Fibroblast of the aortic adventitia (primary cell): Measurements from ENCODE around the gene CST3. TPM values are rescaled to one million over a fixed set of nuclear protein-coding genes. Genes with fewer than 3 reads are reported as not detected.

Experiments
- DNase-seq: peaks from one replicate; pipeline ENCODE4 v3.0.0-alpha.2; 2010; ENCODE audit warnings: low read depth
- H3K4me3 ChIP-seq: 2 replicates; pipeline ENCODE4 v1.5.1; 2011; ENCODE audit warnings: low read depth, mild to moderate bottlenecking, control low read depth, low read length, moderate library complexity
- total RNA-seq: library from RNA; depleted of rRNA; stranded (reverse); fragments of >200 nt; gene quantifications from 2 replicates; pipeline ENCODE4 v1.2.3, GENCODE V29; 2012; ENCODE audit warnings: low replicate concordance
- TF ChIP-seq, protein P1 (sequence below): IDR thresholded peaks from 2 replicates; pipeline ENCODE4 v1.5.1; 2011; ENCODE audit warnings: mild to moderate bottlenecking, low read length, control low read depth, inconsistent platforms; ENCODE audit not compliant: insufficient read depth

Gene CST3
- total RNA-seq, 1 donor = 246 TPM

DNA sequence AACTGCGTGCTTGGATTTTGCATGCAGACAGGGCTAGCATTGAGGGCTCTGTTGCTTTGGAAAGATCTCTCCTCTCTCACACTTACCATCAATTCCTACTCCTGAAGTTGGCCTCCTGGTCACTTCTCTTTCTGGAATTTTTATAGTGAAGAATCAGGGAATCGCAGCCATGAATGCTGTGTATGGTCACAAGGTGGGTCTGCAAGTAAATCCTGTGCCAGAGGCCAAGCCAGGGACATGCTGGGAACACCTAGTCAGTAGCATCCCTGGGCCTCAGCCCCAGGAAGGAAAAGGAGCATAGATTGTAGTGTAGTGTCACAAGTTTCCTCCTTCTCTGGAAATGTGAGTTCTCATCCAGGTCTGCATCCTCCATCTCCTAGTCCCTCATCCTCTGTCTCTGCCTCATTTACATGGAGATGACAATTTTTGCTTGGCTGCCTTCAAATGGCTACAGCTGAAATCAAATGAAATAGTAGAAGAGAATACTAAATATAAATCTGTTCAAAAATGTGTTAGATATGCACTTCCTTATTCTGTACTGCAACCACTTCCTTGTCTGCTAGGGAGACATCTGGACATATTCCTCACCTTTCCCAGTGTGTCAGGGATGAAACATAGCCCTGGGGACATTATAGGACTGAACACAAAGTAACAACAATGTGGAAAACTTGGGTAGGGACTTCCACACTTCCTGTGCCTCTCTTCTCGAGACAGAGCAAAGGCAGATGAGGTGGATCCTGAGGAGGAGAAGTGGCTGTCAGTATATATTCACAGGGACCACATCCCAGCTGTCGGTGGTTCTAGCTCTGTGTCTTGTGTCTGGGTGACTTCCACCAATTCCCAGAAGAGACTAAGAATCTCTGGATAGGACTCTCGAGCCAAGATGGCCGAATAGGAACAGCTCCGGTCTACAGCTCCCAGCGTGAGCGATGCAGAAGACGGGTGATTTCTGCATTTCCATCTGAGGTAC is 49.0 kb downstream of the CST3 start:
- TF ChIP-seq, protein P1, sequence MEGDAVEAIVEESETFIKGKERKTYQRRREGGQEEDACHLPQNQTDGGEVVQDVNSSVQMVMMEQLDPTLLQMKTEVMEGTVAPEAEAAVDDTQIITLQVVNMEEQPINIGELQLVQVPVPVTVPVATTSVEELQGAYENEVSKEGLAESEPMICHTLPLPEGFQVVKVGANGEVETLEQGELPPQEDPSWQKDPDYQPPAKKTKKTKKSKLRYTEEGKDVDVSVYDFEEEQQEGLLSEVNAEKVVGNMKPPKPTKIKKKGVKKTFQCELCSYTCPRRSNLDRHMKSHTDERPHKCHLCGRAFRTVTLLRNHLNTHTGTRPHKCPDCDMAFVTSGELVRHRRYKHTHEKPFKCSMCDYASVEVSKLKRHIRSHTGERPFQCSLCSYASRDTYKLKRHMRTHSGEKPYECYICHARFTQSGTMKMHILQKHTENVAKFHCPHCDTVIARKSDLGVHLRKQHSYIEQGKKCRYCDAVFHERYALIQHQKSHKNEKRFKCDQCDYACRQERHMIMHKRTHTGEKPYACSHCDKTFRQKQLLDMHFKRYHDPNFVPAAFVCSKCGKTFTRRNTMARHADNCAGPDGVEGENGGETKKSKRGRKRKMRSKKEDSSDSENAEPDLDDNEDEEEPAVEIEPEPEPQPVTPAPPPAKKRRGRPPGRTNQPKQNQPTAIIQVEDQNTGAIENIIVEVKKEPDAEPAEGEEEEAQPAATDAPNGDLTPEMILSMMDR = no peak
- no peak overlapping the region for H3K4me3 ChIP-seq
- no peak for DNase-seq

GRCh38 chr20:23587631-23588030 is 50.1 kb downstream of the CST3 start:
- TF ChIP-seq, protein P1 = no peak
- H3K4me3 ChIP-seq = no peak overlapping the region
- no peak for DNase-seq

- DNase-seq = no peak
- H3K4me3 ChIP-seq = no peak overlapping the region
- TF ChIP-seq, protein P1 = no peak
Measured at GRCh38 chr20:23586735-23587525, 50.8 kb downstream of the CST3 start.

GRCh38 chr20:23585808-23586734 is 51.7 kb downstream of the CST3 start:
- no peak overlapping the region for H3K4me3 ChIP-seq
- TF ChIP-seq, protein P1 = no peak

GRCh38 chr20:23585449-23585807 is 52.3 kb downstream of the CST3 start:
- no peak overlapping the region for H3K4me3 ChIP-seq
- TF ChIP-seq, protein P1 = no peak

More at GRCh38 chr20:23585808-23586734, 51.7 kb downstream of the CST3 start:
- no peak for DNase-seq

DNA sequence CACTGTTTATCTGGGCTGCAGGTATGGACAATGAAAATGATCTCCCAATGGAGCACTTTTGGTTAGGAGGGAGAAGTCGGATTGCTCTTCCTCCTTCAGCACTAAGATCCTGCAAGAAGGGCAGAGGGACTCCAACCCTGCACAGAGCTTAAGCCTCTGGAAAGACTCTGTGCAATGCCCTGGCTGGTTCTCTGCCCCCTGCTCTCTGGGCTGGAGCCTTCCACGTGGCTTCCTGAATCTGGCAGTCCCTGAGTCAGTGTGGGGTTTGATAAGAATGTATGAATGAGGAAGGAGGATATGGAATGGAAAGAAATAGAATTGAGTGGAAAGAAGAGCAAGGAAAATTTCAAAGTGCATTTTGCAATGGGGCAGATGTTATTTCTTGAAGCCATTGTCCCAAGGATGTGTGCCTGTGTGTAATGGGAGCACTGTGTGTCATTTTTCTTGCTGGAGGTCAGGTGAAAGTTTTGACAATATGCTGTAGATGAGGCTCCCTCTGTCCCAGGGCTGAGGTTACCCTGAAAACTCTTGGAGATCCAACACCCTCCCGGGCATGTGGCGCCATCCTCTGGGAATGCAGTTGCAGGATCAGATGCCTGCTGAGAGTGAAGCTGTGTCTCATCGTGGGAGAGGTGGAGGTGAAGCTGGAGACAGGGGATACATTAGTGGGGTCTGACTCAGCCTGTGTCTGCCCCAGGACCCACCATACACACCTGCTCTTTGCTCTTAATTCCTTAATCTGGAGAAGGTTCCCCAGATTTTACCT is 53.1 kb downstream of the CST3 start:
- no peak overlapping the region for H3K4me3 ChIP-seq
- TF ChIP-seq, protein P1 = no peak
- DNase-seq = no peak

More at GRCh38 chr20:23585449-23585807, 52.3 kb downstream of the CST3 start:
- no peak for DNase-seq
